Measurements from ENCODE around the gene LCE2A. TPM values are rescaled to one million over a fixed set of nuclear protein-coding genes. Genes with fewer than 3 reads are reported as not detected.

Gene LCE2A
- total RNA-seq (not detected in 2 replicates), polyA plus RNA-seq (not detected in 2 replicates), polyA minus RNA-seq (not detected in 2 replicates)
- not detected for total RNA-seq (2013)

DNA sequence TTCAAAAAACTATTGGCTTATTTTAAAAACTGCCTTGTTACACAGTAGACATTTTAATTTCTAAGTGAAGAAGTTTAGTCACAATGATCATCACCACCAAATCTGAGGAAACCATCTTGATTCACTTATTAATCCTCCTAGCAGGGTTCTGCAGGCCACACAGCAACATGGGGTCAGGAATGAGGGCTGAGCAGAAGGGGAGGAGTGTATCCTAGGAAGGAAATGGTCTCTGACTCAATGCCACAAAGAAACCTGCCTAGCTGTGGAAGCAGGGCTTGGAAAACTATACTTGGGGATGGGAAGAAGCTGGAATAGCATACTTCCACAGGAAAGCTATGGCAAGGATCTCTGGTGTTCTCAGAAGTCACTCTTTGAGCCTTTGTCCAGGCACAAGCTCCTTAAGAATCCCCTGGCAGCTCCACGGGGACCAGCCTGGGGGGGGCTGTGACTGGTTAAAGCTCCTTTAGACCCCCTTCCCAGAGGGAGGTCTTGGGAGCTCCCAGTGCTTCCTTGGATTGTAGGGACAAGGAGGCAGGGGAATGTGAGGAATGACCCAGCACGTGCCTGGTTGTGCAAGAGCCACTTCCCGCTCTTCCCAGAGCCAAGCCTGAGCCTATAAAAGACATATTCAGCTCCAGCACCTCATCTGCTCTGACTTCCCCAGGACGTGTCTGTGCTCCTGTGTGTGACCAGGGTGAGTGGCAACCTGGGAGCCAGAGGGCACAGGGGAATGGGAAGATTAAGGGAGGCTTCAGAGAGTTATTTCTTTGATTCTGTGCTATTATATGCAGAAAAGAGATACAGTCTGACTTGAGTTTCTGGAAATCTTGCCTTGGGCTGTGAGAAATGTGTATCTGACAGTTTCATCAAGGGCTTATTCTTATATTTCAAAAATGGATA is at the start of gene LCE2A:
Gene LCE2A (plus strand): TSS at position 645 of the 900 bp plus-strand sequence. CDS start 557 bp downstream, outside the sequence.
- H3K4me3 ChIP-seq (ENCODE audit: control extremely low read depth in 1 of 5, extremely low read depth in 1 of 5, insufficient read depth in 1 of 5, low read depth in 2 of 5, low read length in 4 of 5) = no peak within 1 kb of the TSS
- Mint-ChIP-seq H3K4me1 (no peaks in the 10 kb centered on the region), H3K4me3 (no peak within 1 kb of the TSS), H3K27ac (no peak within 1 kb of the TSS), H3K9me3 (ENCODE audit: insufficient read depth) (no peaks in the 10 kb centered on the region), H3K27me3 (no peaks in the 10 kb centered on the region)
- H3K9ac ChIP-seq (ENCODE audit: low read length) = no peak within 1 kb of the TSS
- peaks cover 0 to 2% (median 0%) of the 10 kb centered on the region in 4 experiments for H3K27me3 ChIP-seq (replicated peaks in 1 of 4; ENCODE audit: control extremely low read depth in 1 of 4, control insufficient read depth in 3 of 4, insufficient read depth in 4 of 4, low read length in 3 of 4)
- no peak within 1 kb of the TSS for H2AFZ ChIP-seq (ENCODE audit: insufficient read depth, low read depth, low read length, poor library complexity, severe bottlenecking)
- no peaks in the 10 kb centered on the region for H3K9me3 ChIP-seq (ENCODE audit: control extremely low read depth in 1 of 3, control insufficient read depth in 2 of 3, insufficient read depth in 1 of 3, low read length in 2 of 3)
- H3K4me1 ChIP-seq (ENCODE audit: control insufficient read depth in 2 of 2, insufficient read depth in 2 of 2, low read length in 2 of 2) = no peaks in the 10 kb centered on the region
- no peaks in the 10 kb centered on the region for H3K79me2 ChIP-seq (ENCODE audit: control insufficient read depth, insufficient read depth, low read length)
- 61% methylated on average over 4 of the region's 4 CpGs for WGBS (ENCODE audit: insufficient coverage)
- POLR2A ChIA-PET = no interaction called here
- TF ChIP-seq EZH2 (IDR thresholded peaks at IDR 0.05; ENCODE audit: borderline replicate concordance, insufficient read depth, low read depth, low read length, poor library complexity, severe bottlenecking) (no peak), CTCF (IDR thresholded peaks at IDR 0.05) (no peak)
- CTCF ChIA-PET = no interaction called here
- H4K20me1 ChIP-seq (ENCODE audit: control insufficient read depth, insufficient read depth, low read length, poor library complexity, severe bottlenecking) = no peaks in the 10 kb centered on the region
- intact Hi-C loops (cut with micrococcal nuclease) = no loop called here
- no peak within 1 kb of the TSS for H3K27ac ChIP-seq (ENCODE audit: low read length in 2 of 2)
- no peak for ATAC-seq (ENCODE audit: low read depth)
- H3K4me2 ChIP-seq (replicated peaks; ENCODE audit: low read depth, low read length, poor library complexity, severe bottlenecking) = no peak within 1 kb of the TSS
- no peaks in the 10 kb centered on the region for H3K36me3 ChIP-seq (replicated peaks in 1 of 2; ENCODE audit: control extremely low read depth in 1 of 2, control insufficient read depth in 1 of 2, extremely low read depth in 1 of 2, insufficient read depth in 2 of 2, low read length in 1 of 2)
- no peak for DNase-seq

GRCh38 chr1:152654110-152654509 is 44.0 kb upstream of the LCE2A start:
- no peaks in the 10 kb centered on the region for H4K20me1 ChIP-seq (ENCODE audit: control insufficient read depth, insufficient read depth, low read length, poor library complexity, severe bottlenecking)
- H3K4me1 Mint-ChIP-seq = no peaks in the 10 kb centered on the region
- WGBS (ENCODE audit: insufficient coverage) = 50% methylated on average over 2 of the region's 10 CpGs
- POLR2A ChIA-PET = no interaction called here
- peaks cover 0 to 6% (median 1%) of the 10 kb centered on the region in 4 experiments for H3K27me3 ChIP-seq (replicated peaks in 1 of 4; ENCODE audit: control extremely low read depth in 1 of 4, control insufficient read depth in 3 of 4, insufficient read depth in 4 of 4, low read length in 3 of 4)
- no peak overlapping the region for H3K4me2 ChIP-seq (replicated peaks; ENCODE audit: low read depth, low read length, poor library complexity, severe bottlenecking)
- no peaks in the 10 kb centered on the region for H3K9me3 Mint-ChIP-seq (ENCODE audit: insufficient read depth)
- H3K9ac ChIP-seq (ENCODE audit: low read length) = no peak overlapping the region
- no peak for TF ChIP-seq EZH2 (IDR thresholded peaks at IDR 0.05; ENCODE audit: borderline replicate concordance, insufficient read depth, low read depth, low read length, poor library complexity, severe bottlenecking)
- TF ChIP-seq CTCF (IDR thresholded peaks at IDR 0.05) = peak; percentile 51
- H3K9me3 ChIP-seq (ENCODE audit: control extremely low read depth in 1 of 3, control insufficient read depth in 2 of 3, insufficient read depth in 1 of 3, low read length in 2 of 3) = no peaks in the 10 kb centered on the region
- no peak for ATAC-seq (ENCODE audit: low read depth)
- H2AFZ ChIP-seq (ENCODE audit: insufficient read depth, low read depth, low read length, poor library complexity, severe bottlenecking) = no peak overlapping the region
- H3K4me3 ChIP-seq (ENCODE audit: control extremely low read depth in 1 of 5, extremely low read depth in 1 of 5, insufficient read depth in 1 of 5, low read depth in 2 of 5, low read length in 4 of 5) = no peak overlapping the region
- intact Hi-C loops (cut with micrococcal nuclease) = no loop called here
- no peak overlapping the region for H3K27ac Mint-ChIP-seq
- no peak overlapping the region for H3K27ac ChIP-seq (ENCODE audit: low read length in 2 of 2)
- no peaks in the 10 kb centered on the region for H3K4me1 ChIP-seq (ENCODE audit: control insufficient read depth in 2 of 2, insufficient read depth in 2 of 2, low read length in 2 of 2)
- no peak overlapping the region for H3K4me3 Mint-ChIP-seq
- no peaks in the 10 kb centered on the region for H3K79me2 ChIP-seq (ENCODE audit: control insufficient read depth, insufficient read depth, low read length)
- CTCF ChIA-PET = no interaction called here
- H3K36me3 ChIP-seq (replicated peaks in 1 of 2; ENCODE audit: control extremely low read depth in 1 of 2, control insufficient read depth in 1 of 2, extremely low read depth in 1 of 2, insufficient read depth in 2 of 2, low read length in 1 of 2) = no peaks in the 10 kb centered on the region
- peak; percentile 29 for DNase-seq
- H3K27me3 Mint-ChIP-seq = peaks cover 30% of the 10 kb centered on the region
